ENCODE measurements around the gene KRTAP12-4.

KRTAP12-4 gene

DNA sequence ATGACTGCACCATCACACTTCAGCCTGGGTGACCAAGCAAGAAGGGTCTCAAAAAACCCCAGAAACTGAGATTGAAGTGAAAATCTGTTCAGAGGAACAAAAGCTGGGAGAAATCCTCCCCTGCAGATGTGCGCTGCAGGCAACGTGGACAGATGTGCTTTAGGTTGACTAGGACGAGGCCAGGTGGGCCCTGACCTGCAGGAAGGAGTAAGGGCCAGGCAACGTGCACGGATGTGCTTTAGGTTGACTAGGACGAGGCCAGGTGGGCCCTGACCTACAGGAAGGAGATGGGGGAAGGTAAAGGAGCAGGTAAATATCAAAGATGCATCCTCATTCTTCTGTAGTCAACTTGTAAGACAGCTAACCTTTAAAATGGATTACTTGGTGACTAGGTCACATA is 30.0 kb upstream of the KRTAP12-4 start:
- intact Hi-C loops (cut with DNase I; ENCODE audit: low total_unique reads): no loop called here

DNA sequence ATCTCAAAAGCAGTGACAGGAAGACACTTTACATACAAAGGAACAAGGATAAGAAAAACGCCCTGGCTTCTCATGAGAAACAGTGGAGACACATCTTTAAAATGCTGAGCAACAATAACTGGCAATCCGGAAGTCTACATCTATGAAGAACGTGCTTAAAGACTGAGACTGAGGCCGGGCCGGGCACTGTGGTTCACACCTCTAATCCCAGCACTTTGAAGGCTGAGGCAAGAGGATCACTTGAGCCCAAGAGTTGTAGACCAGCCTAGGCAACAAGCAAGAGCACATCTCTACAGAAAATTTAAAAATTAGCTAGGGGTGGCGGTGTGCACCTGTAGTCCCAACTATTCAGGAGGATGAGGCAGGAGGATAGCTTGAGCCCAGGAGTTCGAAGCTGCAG is 29.6 kb upstream of the KRTAP12-4 start:
- H3K27ac ChIP-seq: no peak overlapping the region
- intact Hi-C loops (cut with DNase I; ENCODE audit: low total_unique reads): no loop called here
- no peaks in the 10 kb centered on the region for H3K9me3 ChIP-seq
- no peaks in the 10 kb centered on the region for H3K4me1 ChIP-seq
- TF ChIP-seq, protein P1, sequence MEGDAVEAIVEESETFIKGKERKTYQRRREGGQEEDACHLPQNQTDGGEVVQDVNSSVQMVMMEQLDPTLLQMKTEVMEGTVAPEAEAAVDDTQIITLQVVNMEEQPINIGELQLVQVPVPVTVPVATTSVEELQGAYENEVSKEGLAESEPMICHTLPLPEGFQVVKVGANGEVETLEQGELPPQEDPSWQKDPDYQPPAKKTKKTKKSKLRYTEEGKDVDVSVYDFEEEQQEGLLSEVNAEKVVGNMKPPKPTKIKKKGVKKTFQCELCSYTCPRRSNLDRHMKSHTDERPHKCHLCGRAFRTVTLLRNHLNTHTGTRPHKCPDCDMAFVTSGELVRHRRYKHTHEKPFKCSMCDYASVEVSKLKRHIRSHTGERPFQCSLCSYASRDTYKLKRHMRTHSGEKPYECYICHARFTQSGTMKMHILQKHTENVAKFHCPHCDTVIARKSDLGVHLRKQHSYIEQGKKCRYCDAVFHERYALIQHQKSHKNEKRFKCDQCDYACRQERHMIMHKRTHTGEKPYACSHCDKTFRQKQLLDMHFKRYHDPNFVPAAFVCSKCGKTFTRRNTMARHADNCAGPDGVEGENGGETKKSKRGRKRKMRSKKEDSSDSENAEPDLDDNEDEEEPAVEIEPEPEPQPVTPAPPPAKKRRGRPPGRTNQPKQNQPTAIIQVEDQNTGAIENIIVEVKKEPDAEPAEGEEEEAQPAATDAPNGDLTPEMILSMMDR (IDR thresholded peaks at IDR 0.05): no peak
- H3K4me3 ChIP-seq: no peak overlapping the region
- peaks cover 0 to 29% of the 10 kb centered on the region in 2 donors for H3K27me3 ChIP-seq
- DNase-seq: no peak
- H3K36me3 ChIP-seq: no peaks in the 10 kb centered on the region

More for the DNA sequence above, 30.0 kb upstream of the KRTAP12-4 start:
- H3K4me3 ChIP-seq: no peak overlapping the region
- H3K27me3 ChIP-seq: peaks cover 0 to 29% of the 10 kb centered on the region in 2 donors
- TF ChIP-seq, protein P1 (IDR thresholded peaks at IDR 0.05): no peak
- no peaks in the 10 kb centered on the region for H3K4me1 ChIP-seq
- no peaks in the 10 kb centered on the region for H3K9me3 ChIP-seq
- no peaks in the 10 kb centered on the region for H3K36me3 ChIP-seq
- H3K27ac ChIP-seq: no peak overlapping the region
- no peak for DNase-seq

DNA sequence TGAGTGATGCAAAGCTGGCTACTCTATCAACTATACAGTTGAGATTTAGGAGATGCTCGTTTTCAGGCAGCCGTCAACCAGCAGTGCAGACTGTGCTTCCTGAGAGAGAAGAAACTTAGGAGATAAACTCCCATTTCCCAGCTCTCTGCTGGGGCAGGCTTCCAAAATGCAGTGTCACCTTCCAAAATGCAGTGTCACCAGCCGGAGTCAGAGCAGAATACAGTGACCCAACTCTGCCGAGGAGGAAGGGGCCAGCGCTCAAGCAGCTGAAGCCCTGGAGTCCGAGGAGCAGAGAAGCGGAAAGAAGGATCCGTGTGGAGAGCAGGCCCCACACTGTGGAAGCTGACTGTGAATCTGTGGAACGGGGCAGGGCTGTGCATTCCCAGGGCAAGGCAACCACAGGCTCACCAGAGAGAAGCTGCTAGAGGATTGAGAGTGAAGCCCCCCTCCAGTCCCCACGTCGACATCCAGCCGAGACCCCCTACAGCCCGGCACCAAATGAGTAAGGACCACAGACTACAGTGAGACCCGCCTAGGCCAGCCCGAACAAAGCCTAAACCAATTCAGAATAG is 28.2 kb upstream of the KRTAP12-4 start:
- peak in 1 of 2 donors; percentile 54 for DNase-seq
- TF ChIP-seq, protein P1 (IDR thresholded peaks at IDR 0.05): no peak
- H3K36me3 ChIP-seq: no peaks in the 10 kb centered on the region
- H3K9me3 ChIP-seq: no peaks in the 10 kb centered on the region
- H3K27me3 ChIP-seq: peaks cover 0 to 22% of the 10 kb centered on the region in 2 donors
- H3K4me1 ChIP-seq: no peaks in the 10 kb centered on the region
- no peak overlapping the region for H3K27ac ChIP-seq
- intact Hi-C loops (cut with DNase I; ENCODE audit: low total_unique reads): no loop called here
- no peak overlapping the region for H3K4me3 ChIP-seq

DNA sequence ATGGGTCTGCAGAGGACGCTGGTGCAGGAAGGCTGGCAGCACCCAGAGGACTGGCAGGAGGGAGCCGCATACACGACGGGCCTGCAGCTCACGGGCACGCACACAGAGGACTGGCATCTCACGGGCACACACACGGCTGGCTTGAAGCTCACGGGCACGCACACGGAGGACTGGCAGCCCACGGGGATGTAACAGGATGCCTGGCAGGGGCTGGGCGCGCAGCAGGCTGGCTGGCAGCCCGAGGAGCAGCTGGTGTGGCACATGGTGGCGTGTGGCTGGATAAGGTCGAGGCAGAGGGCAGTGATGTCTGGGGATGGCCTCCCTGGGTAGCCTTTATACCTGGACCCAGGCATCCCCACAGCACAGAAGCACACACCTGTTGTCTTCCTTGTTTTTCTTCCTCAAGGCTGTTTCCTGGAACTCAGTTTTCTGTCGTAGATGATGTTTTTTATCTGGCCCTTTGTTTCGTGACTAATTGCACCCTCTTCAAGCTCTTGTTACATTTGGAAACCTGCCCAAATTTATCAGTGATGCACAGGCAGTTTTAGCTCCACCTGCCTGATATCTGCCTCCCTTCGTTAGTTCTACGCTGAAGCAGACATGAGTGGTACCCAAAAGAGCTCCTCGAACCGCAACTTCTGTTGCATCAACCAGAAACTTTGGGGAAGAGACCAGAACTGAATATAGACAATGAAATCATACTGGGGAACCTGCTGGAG is 27.6 kb upstream of the KRTAP12-4 start, which contains the start of gene KRTAP12-1:
TSS of gene KRTAP12-1 (minus strand) at position 303 of the 719 bp plus-strand sequence. CDS start at position 263, 40 bp downstream.
- no peaks in the 10 kb centered on the region for H3K4me1 ChIP-seq

DNA sequence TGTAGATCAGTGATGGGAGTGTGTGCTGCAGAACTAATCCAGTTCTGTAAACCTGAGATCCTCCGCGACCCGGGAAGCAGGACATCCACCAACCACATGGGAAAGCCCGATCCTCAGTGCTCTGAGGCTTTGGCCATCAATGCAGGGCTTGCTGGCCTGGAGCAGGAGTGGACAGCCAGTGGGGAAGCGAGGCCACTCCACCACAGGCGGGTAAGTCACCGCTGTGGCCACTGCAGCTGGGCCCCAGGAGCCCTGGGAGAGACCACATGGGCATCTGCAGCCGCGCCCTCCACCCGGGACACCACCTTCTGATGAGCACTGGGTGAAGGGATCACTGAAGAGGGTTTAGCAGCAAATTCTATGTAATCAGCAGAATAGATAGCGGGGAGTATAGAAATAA is 26.7 kb upstream of the KRTAP12-4 start:
- no peak for DNase-seq
- Histone ChIP-seq H3K27ac (no peak overlapping the region), H3K9me3 (no peaks in the 10 kb centered on the region), H3K36me3 (no peaks in the 10 kb centered on the region), H3K4me3 (no peak overlapping the region), H3K4me1 (no peaks in the 10 kb centered on the region), H3K27me3 (peaks cover 0 to 7% of the 10 kb centered on the region in 2 donors)
- TF ChIP-seq, protein P1 (IDR thresholded peaks at IDR 0.05): no peak
- intact Hi-C loops (cut with DNase I; ENCODE audit: low total_unique reads): no loop called here

More for the DNA sequence above, 27.6 kb upstream of the KRTAP12-4 start, which contains the start of gene KRTAP12-1:
- no peaks in the 10 kb centered on the region for H3K36me3 ChIP-seq
- peaks cover 0 to 15% of the 10 kb centered on the region in 2 donors for H3K27me3 ChIP-seq
- intact Hi-C loops (cut with DNase I; ENCODE audit: low total_unique reads): no loop called here
- H3K4me3 ChIP-seq: no peak within 1 kb of the TSS
- no peak within 1 kb of the TSS for H3K27ac ChIP-seq
- no peaks in the 10 kb centered on the region for H3K9me3 ChIP-seq
- TF ChIP-seq, protein P1 (IDR thresholded peaks at IDR 0.05): no peak
- peak in 1 of 2 donors; percentile 51 for DNase-seq

All from tibial artery (tissue), 4 donors.